Ishikawa (cell line): ENCODE measurements around the gene DNAH7.

Experiments used
- CEBPB ChIP-seq: IDR thresholded peaks from 2 replicates; pipeline ENCODE4 v1.6.1; 2012
- CREB1 ChIP-seq: IDR thresholded peaks from 2 replicates; pipeline ENCODE4 v1.6.1; 2012; ENCODE audit warnings: low read depth
- EGR1 ChIP-seq: IDR thresholded peaks from 2 replicates; pipeline ENCODE4 v1.6.1; 2012
- EP300 ChIP-seq: IDR thresholded peaks from 2 replicates; pipeline ENCODE4 v1.6.1; 2012; ENCODE audit warnings: borderline replicate concordance
- FOXM1 ChIP-seq: IDR thresholded peaks from 2 replicates; pipeline ENCODE4 v1.6.1; 2012; ENCODE audit warnings: low read depth, borderline replicate concordance
- MAX ChIP-seq: IDR thresholded peaks from 2 replicates; pipeline ENCODE4 v1.6.1; 2012
- NFIC ChIP-seq: IDR thresholded peaks from 2 replicates; pipeline ENCODE4 v1.6.1; 2012
- RAD21 ChIP-seq: IDR thresholded peaks from 2 replicates; pipeline ENCODE4 v1.6.1; 2012; ENCODE audit warnings: low read depth
- REST ChIP-seq: IDR thresholded peaks from 2 replicates; pipeline ENCODE4 v1.6.1; 2012; ENCODE audit warnings: low read depth, mild to moderate bottlenecking
- TAF1 ChIP-seq: IDR thresholded peaks from 2 replicates; pipeline ENCODE4 v1.6.1; 2012; ENCODE audit warnings: low read depth, mild to moderate bottlenecking
- TCF12 ChIP-seq: IDR thresholded peaks from 2 replicates; pipeline ENCODE4 v1.6.1; 2012; ENCODE audit warnings: low read depth
- TEAD4 ChIP-seq: IDR thresholded peaks from 2 replicates; pipeline ENCODE4 v1.6.1; 2012
- USF1 ChIP-seq: IDR thresholded peaks from 2 replicates; pipeline ENCODE4 v1.6.1; 2012
- YY1 ChIP-seq: IDR thresholded peaks from 2 replicates; pipeline ENCODE4 v1.6.1; 2012; ENCODE audit warnings: low read depth
- ZBTB7A ChIP-seq: IDR thresholded peaks from 2 replicates; pipeline ENCODE4 v1.6.1; 2012; ENCODE audit warnings: low read depth

The DNAH7 gene

GRCh38 chr2:195821566-195821932 lies 247.1 kb downstream of the DNAH7 start:
- TF ChIP-seq RAD21 (no peak), REST (no peak), TAF1 (no peak), ZBTB7A (no peak), NFIC (no peak), CEBPB (no peak)

- TF ChIP-seq REST, result no peak
- TF ChIP-seq FOXM1, result no peak
- no peak for TF ChIP-seq ZBTB7A
- no peak for TF ChIP-seq CREB1
- no peak for TF ChIP-seq MAX
- no peak for TF ChIP-seq EP300
- TF ChIP-seq TEAD4, result no peak
- TF ChIP-seq EGR1, result no peak
- TF ChIP-seq TCF12, result no peak
Measured at GRCh38 chr2:195820867-195821565, 247.6 kb downstream of the DNAH7 start.

GRCh38 chr2:195820373-195820772 lies 248.3 kb downstream of the DNAH7 start:
- TF ChIP-seq CEBPB, result no peak
- no peak for TF ChIP-seq EP300
- TF ChIP-seq RAD21, result no peak
- no peak for TF ChIP-seq EGR1
- no peak for TF ChIP-seq FOXM1
- no peak for TF ChIP-seq TEAD4
- no peak for TF ChIP-seq TAF1
- no peak for TF ChIP-seq YY1
- no peak for TF ChIP-seq MAX
- TF ChIP-seq TCF12, result no peak
- no peak for TF ChIP-seq REST
- no peak for TF ChIP-seq NFIC
- TF ChIP-seq ZBTB7A, result no peak

- TF ChIP-seq ZBTB7A, result no peak
- TF ChIP-seq FOXM1, result no peak
- TF ChIP-seq REST, result no peak
- TF ChIP-seq TAF1, result no peak
- TF ChIP-seq MAX, result no peak
- no peak for TF ChIP-seq CEBPB
- TF ChIP-seq USF1, result no peak
- no peak for TF ChIP-seq YY1
- TF ChIP-seq CREB1, result no peak
- TF ChIP-seq TCF12, result no peak
- TF ChIP-seq EGR1, result no peak
- no peak for TF ChIP-seq EP300
- no peak for TF ChIP-seq TEAD4
- no peak for TF ChIP-seq RAD21
- TF ChIP-seq NFIC, result no peak
Measured at GRCh38 chr2:195819276-195819675, 249.4 kb downstream of the DNAH7 start.
